Activated naive CD4-positive, alpha-beta T cell (primary cell): ENCODE measurements around the gene CDH18.

Experiments
- DNase-seq, 4 experiments: peaks; one replicate each; lab custom pipeline; 2025; lab: John Stamatoyannopoulos, UW

Gene CDH18

DNA sequence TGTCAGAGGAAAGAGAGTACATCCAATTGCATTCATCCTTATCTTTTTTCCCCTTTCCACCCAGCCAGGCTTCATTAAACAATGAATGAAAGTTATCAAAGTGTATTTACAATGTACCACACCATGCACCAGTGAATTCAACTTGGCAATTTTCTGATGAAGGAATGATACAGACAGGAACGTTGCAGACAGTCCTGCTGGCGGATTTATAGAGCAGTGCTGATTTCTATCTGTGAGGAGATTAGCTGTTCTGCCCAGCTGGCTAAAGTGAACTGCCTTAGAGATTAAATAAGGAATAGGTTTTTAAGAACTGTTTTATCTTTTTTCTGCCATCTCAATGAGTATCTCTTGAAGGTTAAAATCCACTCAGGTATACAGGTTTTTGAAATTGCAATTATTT lies 403.9 kb downstream of the CDH18 start:
- DNase-seq, result no peak

DNA sequence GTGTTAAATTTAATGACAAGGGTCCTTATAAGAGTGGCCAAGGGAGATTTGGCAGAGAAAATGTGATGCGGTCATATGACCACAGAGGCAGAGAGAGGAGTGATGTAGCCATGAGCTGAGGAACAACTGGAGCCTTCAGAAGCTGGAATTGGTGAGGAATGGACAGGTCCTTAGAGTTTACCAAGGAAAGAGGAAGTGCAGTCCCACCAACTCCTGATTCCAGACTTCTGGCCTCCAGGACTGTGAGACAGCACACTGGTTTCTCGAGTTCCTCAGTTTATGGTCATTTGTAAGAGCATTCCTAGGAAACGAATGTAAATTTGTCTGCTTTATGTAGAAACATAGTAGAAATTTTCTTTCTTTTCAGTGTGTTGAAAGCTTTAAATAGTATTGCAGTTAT lies 410.1 kb downstream of the CDH18 start:
- no peak for DNase-seq

DNA sequence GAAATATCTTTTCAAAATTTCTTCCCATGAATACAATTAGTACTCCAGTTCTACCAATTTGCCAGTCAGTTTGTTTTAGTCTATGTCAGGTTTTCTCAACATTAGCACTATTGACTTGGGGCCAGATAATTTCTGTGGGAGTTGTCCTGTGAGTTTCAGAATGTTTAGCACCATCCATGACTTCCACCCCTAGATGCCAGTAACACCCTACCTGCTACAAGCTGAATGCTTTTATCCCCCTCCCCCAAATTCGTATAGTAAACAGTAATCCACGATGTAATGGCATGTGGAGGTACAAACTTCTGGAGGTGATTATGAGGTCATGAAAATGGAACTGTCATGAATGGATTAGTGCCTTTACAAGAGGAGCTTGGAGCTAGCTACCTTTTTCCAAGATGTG lies 420.0 kb downstream of the CDH18 start:
- no peak for DNase-seq

DNA sequence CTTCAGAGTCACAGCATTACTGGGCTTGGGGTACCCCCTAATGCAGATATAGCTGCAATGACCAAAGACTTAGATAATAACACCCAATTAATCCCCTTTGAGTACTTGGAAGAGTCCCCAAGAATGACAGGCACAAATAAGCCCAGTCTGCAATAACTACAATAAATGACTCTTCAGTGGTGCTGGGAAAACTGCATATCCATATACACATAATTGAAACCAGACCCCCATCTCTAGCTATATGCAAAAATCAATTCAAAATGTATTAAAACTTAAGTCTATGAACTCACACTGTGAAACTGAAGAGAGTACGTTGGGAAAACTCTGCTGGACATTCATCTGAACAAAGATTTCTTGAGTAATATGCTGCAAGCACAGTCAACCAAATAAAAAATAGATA lies 422.5 kb downstream of the CDH18 start:
- no peak for DNase-seq

DNA sequence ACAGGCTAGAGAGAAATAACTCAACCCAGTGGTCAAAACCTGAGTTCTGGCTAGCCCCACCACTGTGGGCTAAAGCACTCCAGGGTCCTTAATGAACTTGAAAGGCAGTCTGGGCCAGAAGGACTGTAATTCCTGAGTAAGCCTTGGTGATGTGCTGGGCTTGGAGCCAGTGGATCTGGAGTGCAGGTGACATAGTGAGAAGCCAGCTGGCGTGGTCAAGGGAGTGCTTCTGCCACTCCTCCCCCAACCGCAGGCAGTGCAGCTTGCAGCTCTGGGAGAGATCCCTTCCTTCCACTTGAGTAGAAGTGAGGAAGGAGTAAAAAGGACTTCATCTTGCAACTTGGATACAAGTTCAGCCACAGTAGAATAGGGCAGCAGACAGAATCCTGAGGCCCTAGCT lies 424.0 kb downstream of the CDH18 start:
- DNase-seq, result no peak

DNA sequence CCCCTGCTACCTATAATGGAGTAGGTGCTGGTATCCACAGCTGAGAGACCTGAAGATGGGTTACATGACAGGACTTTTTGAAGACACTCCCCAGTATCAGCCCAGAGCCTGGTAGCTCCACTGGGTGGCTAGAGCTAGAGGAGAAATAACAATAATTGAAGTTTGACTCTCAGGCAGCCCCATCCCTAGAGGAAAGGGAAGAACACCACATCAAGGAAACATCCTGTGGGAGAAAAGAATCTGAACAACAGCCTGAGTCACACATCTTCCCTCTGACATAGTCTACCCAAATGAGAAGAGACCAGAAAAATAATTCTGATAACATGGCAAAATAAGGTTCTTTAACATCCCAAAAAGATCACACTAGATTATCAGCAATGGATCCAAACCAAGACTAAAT lies 432.1 kb downstream of the CDH18 start:
- no peak for DNase-seq

DNA sequence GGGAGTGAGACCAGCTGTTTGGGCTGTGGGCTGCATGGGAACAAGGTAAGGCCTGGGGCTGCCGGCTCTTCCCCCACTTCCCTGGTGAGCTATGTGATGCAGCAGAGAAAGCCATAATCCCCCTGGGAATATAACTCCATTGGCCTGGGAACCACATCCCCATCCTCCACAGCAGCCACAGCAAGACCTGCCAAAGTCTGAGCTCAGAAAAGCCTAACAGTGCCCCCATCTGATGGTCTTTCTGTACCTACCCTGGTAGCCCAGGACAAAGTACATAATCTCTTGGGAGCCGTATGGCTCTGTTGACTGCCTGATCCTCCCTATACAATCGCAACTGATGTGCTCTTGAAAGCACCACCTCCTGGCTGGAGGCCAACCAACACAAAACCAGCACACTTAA lies 432.6 kb downstream of the CDH18 start:
- DNase-seq, result no peak

DNA sequence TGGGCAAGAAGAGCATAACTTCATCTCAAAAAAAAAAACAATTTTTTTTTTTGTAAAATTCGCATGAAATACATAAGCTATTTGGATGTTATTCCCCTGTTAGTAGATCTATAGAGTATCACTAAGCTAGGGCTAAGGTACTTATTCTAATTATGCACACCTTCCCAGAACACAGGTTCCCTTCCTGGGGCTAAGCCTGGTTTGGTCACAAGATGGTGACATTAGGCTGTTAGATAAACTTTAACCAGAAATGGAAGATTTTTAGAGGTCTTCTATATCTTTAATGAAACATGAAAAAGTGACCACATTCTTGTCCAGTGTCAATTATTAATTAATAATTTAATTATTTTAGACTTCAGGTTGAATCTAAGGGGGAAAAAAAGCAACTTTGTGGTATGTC lies 433.5 kb downstream of the CDH18 start:
- DNase-seq, result no peak

DNA sequence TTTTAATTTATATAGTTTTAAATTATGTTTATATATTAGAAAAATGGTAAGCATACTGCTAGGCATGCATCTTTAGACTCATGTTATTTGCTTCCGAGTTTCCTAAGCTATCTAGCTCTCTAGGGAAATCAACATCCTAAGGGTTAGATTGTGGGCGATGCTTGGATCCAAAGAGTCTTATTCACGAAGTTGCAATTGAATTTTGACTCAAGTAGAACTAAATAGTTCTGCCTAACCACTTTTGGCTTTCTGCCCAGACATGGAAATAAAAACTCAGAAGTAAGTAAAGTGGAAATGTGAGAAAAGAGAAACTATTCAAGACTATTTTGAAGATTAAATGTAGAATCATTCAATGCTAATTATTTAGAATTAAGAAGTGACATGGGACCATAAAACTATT lies 440.4 kb downstream of the CDH18 start:
- DNase-seq, result no peak

DNA sequence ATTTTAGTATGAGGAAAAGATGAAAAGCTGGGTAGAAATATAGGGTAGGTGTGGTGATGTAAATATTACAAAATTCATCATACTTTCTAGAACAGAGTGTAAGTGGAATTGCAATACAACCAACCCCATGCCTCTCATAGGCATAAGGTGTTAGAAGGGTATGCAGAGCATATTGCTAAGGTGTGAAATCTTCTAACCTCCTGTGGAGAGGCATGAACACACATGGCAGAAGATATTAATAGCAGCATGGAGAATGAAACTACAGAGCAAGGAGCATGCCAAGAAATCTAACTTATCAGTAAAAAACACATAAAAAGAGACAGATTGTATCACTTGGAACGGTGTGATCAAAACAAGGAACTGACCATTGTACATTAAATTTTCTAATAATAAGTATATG lies 441.5 kb downstream of the CDH18 start:
- no peak for DNase-seq

DNA sequence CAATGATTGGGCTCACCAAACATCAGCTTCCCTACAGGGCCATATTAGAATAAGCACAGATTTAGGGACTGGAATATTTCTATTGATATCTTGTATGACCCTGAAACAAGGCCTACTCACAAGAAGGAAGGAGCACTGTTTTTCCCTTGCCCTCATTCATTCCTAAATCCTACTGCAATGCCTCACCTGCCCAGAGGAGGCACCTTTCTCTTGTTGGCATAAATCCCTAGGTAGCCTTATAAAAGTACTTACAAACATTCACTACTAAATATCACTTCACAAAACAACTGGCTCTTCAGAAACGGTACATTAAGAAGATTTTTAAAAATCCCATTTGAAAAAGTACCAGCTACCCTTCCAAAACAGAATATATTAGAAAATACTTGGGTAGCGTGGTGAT lies 449.4 kb downstream of the CDH18 start:
- DNase-seq, result no peak

DNA sequence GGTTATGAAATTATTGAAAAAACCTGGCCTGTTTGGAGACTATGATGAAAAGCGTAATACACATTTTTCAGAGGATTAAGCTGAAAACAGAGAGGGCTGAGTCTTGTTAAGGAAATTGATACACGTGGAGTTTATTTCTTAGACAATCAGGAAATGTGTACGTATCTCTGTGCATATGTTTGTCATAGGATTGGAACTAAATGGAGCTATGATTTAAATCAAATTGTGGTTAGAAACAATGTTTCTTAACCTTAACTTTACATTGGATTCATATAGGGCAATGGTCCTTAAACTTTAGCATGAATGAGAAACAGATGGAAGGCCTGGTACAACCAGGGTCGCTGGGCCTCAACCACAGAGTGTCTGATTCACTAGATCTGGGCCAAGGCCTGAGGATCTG lies 451.6 kb downstream of the CDH18 start:
- no peak for DNase-seq

DNA sequence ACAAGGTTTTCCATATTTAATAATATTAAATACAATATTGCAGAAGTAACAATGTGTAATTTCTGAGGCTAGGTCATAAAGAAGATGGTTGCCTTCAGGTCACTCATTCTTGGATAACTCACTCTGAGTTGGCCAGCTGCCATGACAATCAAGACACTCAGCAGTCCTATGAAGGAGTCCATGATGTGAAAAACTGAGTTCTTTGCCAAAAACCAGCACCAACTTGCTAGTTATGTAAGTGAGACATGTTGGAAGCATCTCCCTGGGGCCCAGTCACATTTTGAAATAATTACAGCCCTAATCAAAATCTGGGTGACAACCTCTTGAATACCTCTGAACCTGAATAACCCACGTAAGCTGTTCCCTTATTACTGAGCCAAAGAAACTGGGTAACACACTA lies 453.2 kb downstream of the CDH18 start:
- no peak for DNase-seq

DNA sequence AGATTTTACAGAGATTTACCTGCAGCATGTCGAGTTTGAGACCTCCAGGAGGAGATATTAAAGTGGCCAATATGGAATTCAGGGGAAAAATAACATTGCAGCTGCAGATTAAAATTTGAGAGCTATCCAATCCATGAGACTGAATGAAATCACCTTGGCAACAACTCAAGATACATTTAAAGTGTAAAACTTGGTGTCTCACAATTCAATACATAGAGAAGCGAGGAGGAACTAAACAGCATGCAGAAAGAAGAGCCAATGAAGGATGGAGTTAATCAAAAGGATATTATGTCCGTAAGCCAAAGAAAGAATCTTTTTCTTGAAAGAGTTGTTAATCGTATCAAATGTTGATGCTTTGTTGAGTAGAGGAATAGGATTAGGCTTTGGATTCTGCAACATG lies 455.1 kb downstream of the CDH18 start:
- no peak for DNase-seq

DNA sequence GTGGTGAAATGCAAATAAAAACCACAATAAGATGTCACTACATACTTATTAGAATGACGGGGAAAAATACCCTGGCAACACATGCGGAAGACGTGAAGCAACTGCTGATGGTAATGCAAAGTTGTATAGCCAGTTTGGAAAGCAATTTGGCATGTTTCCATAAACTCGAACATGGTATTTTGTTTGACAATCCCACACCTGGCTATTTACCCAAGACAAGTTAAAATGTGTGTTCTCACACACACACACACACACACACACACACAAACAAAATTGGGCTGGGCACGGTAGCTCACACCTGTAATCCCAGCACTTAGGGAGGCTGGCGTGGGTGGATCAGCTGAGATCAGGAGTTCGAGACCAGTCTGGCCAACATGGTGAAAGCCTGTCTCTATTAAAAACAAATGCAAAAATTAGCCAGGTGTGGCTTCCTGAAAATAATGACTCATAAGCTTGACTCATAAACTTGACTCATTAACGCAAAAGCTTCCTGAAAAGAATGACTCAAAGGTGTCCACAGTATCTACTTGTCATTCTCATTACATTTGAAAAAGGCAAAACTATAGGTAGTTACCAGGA lies 456.5 kb downstream of the CDH18 start:
- DNase-seq, result no peak

DNA sequence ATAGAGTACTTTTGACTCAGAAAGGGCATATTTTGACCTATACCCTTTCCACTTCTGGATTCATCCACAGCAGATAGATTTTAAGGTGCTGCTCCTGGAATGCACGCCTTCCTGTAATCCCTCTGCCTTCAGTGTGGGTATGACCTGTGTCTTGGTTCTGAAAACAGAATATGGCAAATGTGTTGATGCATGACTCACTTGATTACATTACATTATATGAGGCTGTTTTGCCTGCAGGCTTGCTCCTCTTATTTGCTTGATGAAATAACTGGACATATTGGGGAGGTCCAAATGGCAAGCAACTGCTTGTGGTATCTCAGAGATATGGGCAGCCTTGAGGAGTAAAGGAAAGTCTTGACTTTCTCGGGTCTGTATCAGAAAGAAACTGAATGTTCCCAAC lies 468.6 kb downstream of the CDH18 start:
- no peak for DNase-seq

DNA sequence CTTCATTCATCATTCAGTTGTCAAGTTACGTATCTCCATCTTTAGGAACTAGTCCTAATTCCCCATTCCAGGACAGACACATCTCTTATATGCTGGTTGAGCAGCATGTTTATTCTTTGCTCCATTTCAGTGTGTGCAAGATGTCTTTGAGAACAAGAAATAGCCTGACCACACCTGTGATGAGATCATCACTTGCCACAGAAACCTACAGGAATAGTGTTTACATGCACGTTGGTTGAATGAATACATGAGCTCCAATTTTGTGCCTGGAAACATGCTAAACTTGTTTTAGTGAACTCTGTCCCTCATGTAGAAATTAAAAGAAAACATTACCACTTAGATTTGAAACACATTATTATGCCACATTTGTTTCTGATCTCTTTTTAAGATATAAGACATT lies 489.1 kb downstream of the CDH18 start:
- no peak for DNase-seq

DNA sequence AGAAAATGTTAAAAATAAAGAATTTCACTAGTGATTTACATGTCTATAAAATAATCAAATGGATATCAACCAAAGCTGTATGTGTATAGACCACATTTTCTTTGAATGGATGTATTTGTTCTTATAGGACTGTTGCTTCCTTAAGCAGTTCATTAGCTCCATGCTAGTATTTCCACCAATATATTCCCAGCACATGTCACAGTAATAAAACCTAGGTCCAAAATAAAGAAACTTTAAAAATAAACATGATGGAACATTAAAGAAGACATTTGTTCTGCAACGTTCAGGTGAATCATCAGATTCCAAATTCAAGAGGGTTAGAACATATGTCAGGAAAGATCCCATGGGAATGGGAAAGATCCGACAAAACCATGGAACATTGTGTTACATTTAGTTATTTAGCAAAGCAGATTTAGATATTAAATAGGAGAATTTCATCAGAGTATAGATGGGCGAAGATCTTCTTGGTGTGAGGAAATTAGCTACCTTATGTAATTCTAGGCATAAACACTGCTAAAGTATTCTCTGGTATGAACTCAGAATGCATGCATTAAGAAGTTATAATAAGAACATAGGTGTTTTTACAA lies 490.7 kb downstream of the CDH18 start:
- DNase-seq, result no peak

DNA sequence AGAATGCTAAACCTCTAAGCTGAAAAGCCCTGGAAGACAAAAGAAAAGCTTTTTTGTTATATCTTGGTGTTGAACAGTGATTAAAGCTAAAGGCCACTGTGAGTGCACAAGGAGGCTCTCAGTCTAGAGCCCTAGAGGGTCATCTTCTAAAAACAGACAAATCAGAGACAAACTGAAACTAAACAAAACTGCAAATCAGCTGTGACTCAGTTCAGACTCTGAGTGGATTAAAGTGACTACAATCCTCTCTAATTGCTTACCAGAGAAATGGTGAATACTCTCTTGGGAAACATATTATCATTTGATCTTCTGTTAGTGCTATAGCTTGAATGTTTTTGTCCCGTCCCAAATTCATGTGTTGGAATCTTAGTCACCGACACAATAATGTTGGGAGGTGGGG lies 491.9 kb downstream of the CDH18 start:
- DNase-seq, result no peak

DNA sequence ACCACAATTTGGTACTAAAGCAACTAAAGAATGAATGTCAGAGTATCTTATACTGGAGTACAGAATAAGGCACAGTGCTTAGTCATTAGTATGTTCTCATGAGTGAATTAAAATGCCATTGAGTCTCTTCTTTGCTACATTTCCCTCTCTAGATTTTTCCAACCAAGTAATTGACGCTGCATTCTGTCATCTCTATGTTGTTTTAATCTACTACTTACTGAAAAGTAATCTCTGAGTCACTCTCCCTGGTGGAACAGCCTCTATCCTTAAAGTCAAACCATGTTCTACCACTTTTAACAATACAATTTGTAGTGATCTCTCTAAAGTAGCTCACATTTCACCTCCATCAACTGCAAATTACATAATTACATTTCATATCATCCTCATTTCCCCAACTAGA lies 495.1 kb downstream of the CDH18 start:
- DNase-seq, result no peak

DNA sequence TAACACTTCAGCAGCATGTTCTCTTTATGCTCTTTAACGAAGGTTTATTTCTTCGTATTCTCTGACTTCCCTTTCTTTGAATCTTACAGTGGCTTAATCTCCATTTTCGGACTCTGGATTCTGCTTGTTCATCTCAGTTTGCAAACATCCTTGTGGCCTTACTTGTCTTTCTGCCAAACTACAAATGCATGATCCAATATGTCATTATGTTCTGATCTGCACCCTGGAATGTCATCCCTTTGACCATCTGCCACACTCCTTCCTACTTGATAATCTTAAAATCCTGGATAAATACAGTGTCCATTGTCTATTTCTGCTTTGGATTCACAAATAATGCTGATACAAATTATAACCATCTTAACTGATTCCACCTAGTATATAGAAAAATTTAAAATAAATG lies 499.2 kb downstream of the CDH18 start:
- DNase-seq, result no peak

DNA sequence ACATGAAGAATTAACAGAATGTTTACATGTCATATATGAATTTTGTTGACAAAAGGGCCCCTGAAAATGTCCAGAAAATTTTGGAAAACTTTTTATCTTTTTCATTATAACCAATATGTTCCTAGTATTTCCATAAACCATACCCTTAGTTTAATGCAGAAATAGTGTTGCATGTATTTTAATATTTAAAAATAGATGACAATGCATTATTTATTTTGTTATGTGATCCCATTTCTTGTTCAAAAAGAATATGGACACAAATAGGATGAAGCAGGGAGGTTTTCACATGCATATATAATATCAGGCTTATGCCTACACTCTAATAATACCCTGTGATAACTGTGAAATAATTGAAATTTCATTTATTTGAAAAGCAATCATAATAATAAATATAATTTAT lies 500.5 kb downstream of the CDH18 start:
- no peak for DNase-seq

DNA sequence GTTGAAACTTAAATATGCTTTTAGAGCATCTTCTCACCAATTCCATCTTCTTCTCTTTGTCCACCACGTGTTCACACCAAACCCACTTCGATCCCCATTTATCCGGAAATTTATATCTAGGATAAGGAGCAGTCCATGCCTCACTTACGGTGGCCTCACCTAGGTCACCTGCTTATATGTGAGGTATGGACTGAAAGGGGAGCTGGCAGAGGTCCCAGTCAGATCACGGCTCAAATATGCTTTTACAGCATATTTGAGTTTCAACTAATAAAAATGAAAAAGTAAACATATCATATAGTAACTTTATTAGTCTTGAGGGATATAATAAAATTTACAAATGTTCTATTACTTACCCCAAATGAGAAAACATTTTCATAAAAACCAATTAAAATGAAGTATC lies 508.4 kb downstream of the CDH18 start:
- DNase-seq, result no peak

DNA sequence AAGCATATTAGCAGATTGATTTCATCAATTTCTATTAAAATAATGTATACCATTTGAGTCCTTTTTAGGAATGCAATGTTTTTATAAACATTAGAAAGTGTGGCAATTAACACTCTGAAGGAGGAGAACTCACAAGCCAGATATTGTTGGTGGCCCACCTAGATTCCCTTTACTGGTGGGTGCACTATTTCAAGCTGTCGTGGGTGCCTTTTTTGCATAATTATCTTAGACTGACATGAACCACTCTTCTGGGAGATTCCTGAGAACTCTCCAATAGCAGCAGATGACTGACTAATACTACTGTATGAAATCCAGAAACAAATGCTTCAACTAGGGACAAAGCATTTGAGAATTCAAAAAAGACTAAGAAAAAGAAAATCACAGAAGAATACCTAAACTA lies 526.0 kb downstream of the CDH18 start:
- DNase-seq, result no peak

DNA sequence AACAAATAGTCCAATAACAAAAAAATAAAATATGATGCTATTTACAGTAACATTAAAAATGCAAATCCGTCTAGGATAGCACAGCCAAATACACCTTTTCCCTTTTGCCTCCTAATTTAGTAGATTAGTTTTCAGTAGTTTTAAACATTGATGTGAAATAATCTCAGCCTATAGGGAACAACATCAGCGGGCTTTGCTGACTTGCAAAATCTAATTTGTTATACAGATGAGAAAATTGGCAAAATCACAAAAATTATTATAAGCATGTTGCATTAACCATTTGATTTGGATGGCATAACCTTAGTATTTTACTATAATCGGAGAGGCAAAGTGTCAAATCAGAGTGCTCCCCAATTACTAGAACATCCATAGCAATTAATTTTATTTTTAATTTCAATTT lies 563.5 kb downstream of the CDH18 start:
- DNase-seq, result no peak
